ENCODE results near the gene AUTS2. TPM values are rescaled to one million over a fixed set of nuclear protein-coding genes. Genes with fewer than 3 reads are reported as not detected.

Gene AUTS2
- total RNA-seq, 1 experiment from 2014 or later, result 256 TPM

GRCh38 chr7:70834424-70834823 lies 1236.1 kb downstream of the AUTS2 start:
- Histone ChIP-seq H3K18ac (ENCODE audit: insufficient read length, low read depth, low read length) (no peak overlapping the region), H3K27me3 (ENCODE audit: insufficient read depth, low read length) (no peaks in the 10 kb centered on the region), H3K4me2 (ENCODE audit: insufficient read depth, insufficient read length, low read length) (no peak overlapping the region), H2AFZ (ENCODE audit: low read length) (no peak overlapping the region), H2BK5ac (ENCODE audit: insufficient read length, low read length) (no peak overlapping the region), H2BK120ac (ENCODE audit: low read depth, low read length, poor library complexity, severe bottlenecking) (no peak overlapping the region), H2BK15ac (ENCODE audit: low read depth, low read length) (no peak overlapping the region), H4K5ac (ENCODE audit: insufficient read length, low read depth, low read length) (no peak overlapping the region), H2BK12ac (ENCODE audit: insufficient read length, low read depth, low read length) (no peak overlapping the region), H3K4me1 (ENCODE audit: insufficient read depth, low read length) (peaks cover 9% of the 10 kb centered on the region), H3K27ac (ENCODE audit: insufficient read length, low read depth, low read length) (no peak overlapping the region), H2BK20ac (ENCODE audit: low read depth, low read length, poor library complexity, severe bottlenecking) (no peak overlapping the region), H3K56ac (ENCODE audit: insufficient read length, low read depth, low read length) (no peak overlapping the region), H3K79me1 (ENCODE audit: insufficient read depth, low read depth, low read length, poor library complexity, severe bottlenecking) (no peaks in the 10 kb centered on the region), H3T11ph (ENCODE audit: low read length) (no peak overlapping the region), H3K23ac (ENCODE audit: insufficient read length, low read depth, low read length) (no peak overlapping the region), H3K79me2 (ENCODE audit: insufficient read depth, low read length) (no peaks in the 10 kb centered on the region; the same call in 1 of the 2 replicates), H3K4ac (ENCODE audit: low read depth, low read length) (no peak overlapping the region), H3K9me3 (ENCODE audit: control insufficient read depth, low read depth, low read length) (no peaks in the 10 kb centered on the region), H4K91ac (ENCODE audit: insufficient read length, low read depth, low read length) (no peak overlapping the region), H3K14ac (ENCODE audit: insufficient read depth, low read length) (no peak overlapping the region), H4K20me1 (ENCODE audit: control insufficient read depth, insufficient read depth, insufficient read length) (no peaks in the 10 kb centered on the region), H3K23me2 (ENCODE audit: insufficient read length, low read depth, low read length, poor library complexity, severe bottlenecking) (no peaks in the 10 kb centered on the region), H2AK5ac (ENCODE audit: insufficient read length, low read length) (no peak overlapping the region), H3K9ac (ENCODE audit: extremely low read depth, insufficient read length, low read length) (no peak overlapping the region), H4K8ac (replicated peaks; ENCODE audit: insufficient read length, low read depth, low read length) (no peak overlapping the region)
- Mint-ChIP-seq H3K9me3 (peaks cover 17 to 24% of the 10 kb centered on the region in 2 experiments), H3K27me3 (ENCODE audit: low read depth) (peaks cover under 1% of the 10 kb centered on the region), H3K4me1 (peaks cover 30 to 33% of the 10 kb centered on the region in 2 experiments), H3K27ac (no peak overlapping the region), H3K36me3 (ENCODE audit: insufficient read depth in 1 of 3, low read depth in 3 of 3) (peaks cover 11 to 27% (median 16%) of the 10 kb centered on the region in 3 experiments; a peak in 6 of 7 replicates), H3K4me3 (no peak overlapping the region)
- TF ChIP-seq, protein P1, sequence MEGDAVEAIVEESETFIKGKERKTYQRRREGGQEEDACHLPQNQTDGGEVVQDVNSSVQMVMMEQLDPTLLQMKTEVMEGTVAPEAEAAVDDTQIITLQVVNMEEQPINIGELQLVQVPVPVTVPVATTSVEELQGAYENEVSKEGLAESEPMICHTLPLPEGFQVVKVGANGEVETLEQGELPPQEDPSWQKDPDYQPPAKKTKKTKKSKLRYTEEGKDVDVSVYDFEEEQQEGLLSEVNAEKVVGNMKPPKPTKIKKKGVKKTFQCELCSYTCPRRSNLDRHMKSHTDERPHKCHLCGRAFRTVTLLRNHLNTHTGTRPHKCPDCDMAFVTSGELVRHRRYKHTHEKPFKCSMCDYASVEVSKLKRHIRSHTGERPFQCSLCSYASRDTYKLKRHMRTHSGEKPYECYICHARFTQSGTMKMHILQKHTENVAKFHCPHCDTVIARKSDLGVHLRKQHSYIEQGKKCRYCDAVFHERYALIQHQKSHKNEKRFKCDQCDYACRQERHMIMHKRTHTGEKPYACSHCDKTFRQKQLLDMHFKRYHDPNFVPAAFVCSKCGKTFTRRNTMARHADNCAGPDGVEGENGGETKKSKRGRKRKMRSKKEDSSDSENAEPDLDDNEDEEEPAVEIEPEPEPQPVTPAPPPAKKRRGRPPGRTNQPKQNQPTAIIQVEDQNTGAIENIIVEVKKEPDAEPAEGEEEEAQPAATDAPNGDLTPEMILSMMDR (conservative IDR thresholded peaks at IDR 0.05), result no peak
- no CpG with 5 or more reads among the region's 8 CpGs for WGBS (ENCODE audit: extremely low coverage, insufficient read length, low lambda C conversion rate)
- DNase-seq, result no peak

All from H9 (cell line).